Neural crest cell (in vitro differentiated cells): ENCODE data around the gene TSHZ2. TPM values are rescaled to one million over a fixed set of nuclear protein-coding genes. Genes with fewer than 3 reads are reported as not detected.

Source experiments
- DNase-seq: peaks from one replicate; pipeline ENCODE4 v3.0.0; 2021; ENCODE audit warnings: low read depth, mixed read lengths, low spot score
- H3K27ac Mint-ChIP-seq: one replicate; pipeline ENCODE4 v1.8.0; 2021; ENCODE audit warnings: mild to moderate bottlenecking, mixed read lengths; ENCODE audit not compliant: unreplicated experiment
- H3K27me3 Mint-ChIP-seq: 2 replicates; pipeline ENCODE4 v1.8.0; 2021; ENCODE audit warnings: low read depth, mild to moderate bottlenecking, mixed read lengths
- H3K36me3 Mint-ChIP-seq: 2 replicates; pipeline ENCODE4 v1.8.0; 2021; ENCODE audit warnings: low read depth, mild to moderate bottlenecking, mixed read lengths
- H3K4me1 Mint-ChIP-seq: 2 replicates; pipeline ENCODE4 v1.8.0; 2021; ENCODE audit warnings: mixed read lengths
- H3K4me3 Mint-ChIP-seq: one replicate; pipeline ENCODE4 v1.8.0; 2021; ENCODE audit warnings: mild to moderate bottlenecking, mixed read lengths
- H3K9me3 Mint-ChIP-seq: 2 replicates; pipeline ENCODE4 v1.8.0; 2021; ENCODE audit warnings: mixed read lengths
- total RNA-seq: library from RNA; stranded (reverse); gene quantifications from 2 replicates; pipeline ENCODE4 v1.2.1, GENCODE V29; 2021
- TF ChIP-seq, protein P1 (sequence below): fragments of 200-600 bp; sonication (generic); conservative IDR thresholded peaks from 2 replicates; pipeline ENCODE4 v1.5.0; 2021; ENCODE audit warnings: antibody characterized with exemption, mild to moderate bottlenecking

Gene TSHZ2
- total RNA-seq, 1 donor from 2014 or later: 6.4 TPM

DNA sequence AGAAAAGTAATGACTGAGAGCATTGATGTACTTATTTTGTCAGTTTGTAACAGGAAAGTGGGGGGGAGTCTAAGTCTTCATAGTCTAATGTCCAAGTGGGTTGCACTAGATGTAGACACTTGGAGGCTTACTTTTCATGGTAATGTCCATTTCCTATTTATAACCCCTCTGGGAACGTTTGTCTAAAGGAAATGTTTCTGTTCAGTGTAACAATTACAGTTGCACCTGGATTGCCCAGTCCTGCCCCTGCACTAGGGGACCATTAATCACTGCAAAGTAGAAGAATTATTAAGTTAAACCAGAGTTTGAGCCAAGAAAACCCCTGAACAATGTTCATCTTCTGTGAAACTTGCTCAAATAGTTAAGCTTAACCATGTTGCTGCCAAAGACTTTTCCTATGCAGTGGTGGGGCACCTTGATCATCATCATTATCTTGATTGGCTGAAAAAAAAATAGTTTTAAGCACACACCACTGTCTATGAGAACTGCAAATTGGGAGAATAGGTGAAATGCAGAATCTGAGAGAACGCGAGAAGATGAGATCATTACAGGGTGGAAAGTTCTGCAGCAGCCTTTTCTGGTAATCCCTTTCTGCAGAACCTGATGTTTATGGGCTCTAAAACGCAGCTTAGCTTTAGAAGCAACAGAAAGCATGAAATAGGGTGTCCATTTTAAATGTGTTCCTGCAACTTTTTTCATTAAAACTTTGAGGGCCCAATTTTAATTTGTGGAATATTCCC lies 515.5 kb downstream of the TSHZ2 start:
- no peak for DNase-seq
- Mint-ChIP-seq H3K27me3 (no peaks in the 10 kb centered on the region), H3K36me3 (no peaks in the 10 kb centered on the region), H3K9me3 (peaks cover 3% of the 10 kb centered on the region), H3K4me3 (no peak overlapping the region), H3K27ac (no peak overlapping the region), H3K4me1 (no peaks in the 10 kb centered on the region)
- TF ChIP-seq, protein P1, sequence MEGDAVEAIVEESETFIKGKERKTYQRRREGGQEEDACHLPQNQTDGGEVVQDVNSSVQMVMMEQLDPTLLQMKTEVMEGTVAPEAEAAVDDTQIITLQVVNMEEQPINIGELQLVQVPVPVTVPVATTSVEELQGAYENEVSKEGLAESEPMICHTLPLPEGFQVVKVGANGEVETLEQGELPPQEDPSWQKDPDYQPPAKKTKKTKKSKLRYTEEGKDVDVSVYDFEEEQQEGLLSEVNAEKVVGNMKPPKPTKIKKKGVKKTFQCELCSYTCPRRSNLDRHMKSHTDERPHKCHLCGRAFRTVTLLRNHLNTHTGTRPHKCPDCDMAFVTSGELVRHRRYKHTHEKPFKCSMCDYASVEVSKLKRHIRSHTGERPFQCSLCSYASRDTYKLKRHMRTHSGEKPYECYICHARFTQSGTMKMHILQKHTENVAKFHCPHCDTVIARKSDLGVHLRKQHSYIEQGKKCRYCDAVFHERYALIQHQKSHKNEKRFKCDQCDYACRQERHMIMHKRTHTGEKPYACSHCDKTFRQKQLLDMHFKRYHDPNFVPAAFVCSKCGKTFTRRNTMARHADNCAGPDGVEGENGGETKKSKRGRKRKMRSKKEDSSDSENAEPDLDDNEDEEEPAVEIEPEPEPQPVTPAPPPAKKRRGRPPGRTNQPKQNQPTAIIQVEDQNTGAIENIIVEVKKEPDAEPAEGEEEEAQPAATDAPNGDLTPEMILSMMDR: no peak

DNA sequence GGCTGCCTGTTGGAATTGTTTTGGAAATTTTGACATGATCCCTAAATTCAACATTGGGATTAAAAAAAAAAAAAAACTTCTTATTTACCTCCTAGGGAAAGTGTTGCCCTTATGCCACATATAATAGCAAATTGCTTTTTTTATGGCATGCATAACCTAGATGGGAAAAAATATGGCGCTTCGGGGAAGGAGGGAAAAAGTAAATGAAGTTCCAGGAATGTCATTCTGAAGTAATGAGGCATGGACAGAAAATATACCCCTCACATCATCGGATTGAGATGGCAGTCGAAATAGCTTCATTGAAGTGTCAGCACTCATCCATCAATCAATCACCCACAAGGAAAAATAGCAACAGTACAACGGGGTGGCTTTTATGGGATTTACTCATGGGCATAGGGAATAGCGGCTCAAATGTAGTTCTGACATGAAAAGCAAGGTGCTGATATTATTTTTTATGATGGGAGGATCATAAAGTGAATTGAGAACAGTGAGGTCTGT lies 516.7 kb downstream of the TSHZ2 start:
- no peak for DNase-seq
- no peak overlapping the region for H3K4me3 Mint-ChIP-seq
- H3K4me1 Mint-ChIP-seq: peaks cover 5% of the 10 kb centered on the region
- TF ChIP-seq, protein P1: no peak
- H3K27ac Mint-ChIP-seq: no peak overlapping the region
- no peaks in the 10 kb centered on the region for H3K36me3 Mint-ChIP-seq
- no peaks in the 10 kb centered on the region for H3K27me3 Mint-ChIP-seq
- peaks cover 2% of the 10 kb centered on the region for H3K9me3 Mint-ChIP-seq

DNA sequence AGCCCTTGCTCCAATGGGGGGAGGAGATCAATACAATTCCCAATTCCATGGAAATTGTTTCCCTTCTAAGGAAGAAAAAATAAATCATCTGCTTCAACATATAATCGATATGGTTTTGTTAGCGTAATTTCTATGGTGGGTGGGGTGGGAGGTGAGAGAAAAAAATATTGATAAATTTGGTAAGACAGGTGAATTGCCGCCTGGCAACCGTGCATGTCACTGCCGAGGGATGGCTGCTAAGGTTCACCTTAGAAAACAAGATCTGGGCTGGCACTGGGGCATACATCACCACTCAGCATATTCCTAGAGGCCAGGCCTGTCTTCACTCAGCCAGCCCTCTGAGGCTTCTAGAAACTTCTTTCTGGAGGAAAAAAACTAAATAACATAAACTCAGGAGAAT lies 517.4 kb downstream of the TSHZ2 start:
- Mint-ChIP-seq H3K27ac (no peak overlapping the region), H3K9me3 (no peaks in the 10 kb centered on the region), H3K4me3 (no peak overlapping the region), H3K36me3 (no peaks in the 10 kb centered on the region), H3K4me1 (peaks cover 5% of the 10 kb centered on the region), H3K27me3 (no peaks in the 10 kb centered on the region)
- TF ChIP-seq, protein P1: no peak
- no peak for DNase-seq

DNA sequence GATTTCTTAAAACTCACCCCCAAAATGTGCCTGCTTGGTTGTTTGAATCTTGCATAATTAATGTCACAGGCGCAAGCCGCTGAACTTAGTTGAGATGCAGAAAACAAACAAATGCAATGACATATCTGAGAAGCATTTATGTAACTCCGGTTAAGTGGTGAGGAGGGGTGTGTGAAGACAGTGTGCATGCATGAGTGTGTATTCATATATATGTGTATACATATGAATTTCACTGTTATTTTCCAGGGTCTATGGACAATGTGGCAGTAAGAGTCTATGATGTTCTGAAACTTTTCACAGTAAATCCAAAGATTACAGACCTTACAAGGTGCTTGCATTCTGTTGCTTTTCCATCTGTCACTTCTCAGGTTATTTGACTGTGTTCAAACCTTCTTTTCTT lies 518.5 kb downstream of the TSHZ2 start:
- Mint-ChIP-seq H3K9me3 (no peaks in the 10 kb centered on the region), H3K36me3 (no peaks in the 10 kb centered on the region), H3K4me1 (peaks cover 5% of the 10 kb centered on the region), H3K27ac (no peak overlapping the region), H3K27me3 (no peaks in the 10 kb centered on the region), H3K4me3 (no peak overlapping the region)
- no peak for DNase-seq
- TF ChIP-seq, protein P1: no peak

DNA sequence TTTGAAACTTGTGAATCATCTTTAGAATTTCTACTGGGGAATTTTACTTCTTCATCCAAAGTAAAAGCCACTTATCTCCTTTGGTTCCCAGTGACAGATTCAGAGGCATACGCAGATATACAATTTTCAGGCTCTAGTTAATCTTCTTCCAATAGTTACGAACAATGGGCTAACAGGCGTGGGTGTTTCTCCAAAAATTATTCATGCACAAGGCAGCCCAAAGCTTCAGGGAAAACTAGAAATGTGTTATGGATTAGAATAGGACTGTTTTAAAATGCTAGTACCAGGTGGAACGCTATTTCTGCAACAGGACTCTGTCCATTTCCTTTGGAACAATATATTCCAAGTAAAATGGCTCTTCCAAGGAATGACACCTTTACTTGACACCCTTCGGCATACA lies 519.3 kb downstream of the TSHZ2 start:
- H3K36me3 Mint-ChIP-seq: no peaks in the 10 kb centered on the region
- TF ChIP-seq, protein P1: no peak
- no peak overlapping the region for H3K4me3 Mint-ChIP-seq
- no peaks in the 10 kb centered on the region for H3K27me3 Mint-ChIP-seq
- no peak overlapping the region for H3K27ac Mint-ChIP-seq
- H3K9me3 Mint-ChIP-seq: no peaks in the 10 kb centered on the region
- peaks cover 5% of the 10 kb centered on the region for H3K4me1 Mint-ChIP-seq
- DNase-seq: no peak
